ENCODE data around the gene NFIA.

Gene NFIA

DNA sequence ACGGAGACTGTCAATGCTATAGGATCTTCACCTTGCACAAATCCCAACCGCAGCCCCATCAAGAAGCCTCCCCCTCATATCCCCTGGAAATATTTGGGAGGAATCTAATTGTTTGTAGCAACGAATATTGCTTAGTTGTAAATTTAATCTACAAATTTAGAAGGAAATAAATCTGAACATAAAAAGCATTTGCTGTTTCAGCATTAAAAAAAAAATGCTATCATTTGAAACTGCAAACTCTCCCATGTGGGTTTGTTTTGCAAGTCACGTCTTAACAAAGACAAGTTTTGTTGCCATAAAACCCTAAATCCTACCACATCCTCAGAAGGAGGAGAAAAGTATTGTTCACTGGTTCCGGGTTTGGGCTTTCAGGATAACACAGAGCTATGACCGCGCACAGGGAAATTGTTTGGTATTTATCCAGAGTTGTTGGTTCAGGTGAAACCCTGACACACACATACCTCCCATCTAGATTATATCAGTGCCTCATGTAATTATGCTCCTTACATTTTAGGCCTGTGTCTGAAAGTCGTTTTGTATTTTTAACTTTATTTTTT, 363.0 kb downstream of the NFIA start:
- DNase-seq (ENCODE audit: low read depth) = no peak
- H3K4me3 ChIP-seq (ENCODE audit: low read length) = no peak overlapping the region
- TF ChIP-seq, protein P1, sequence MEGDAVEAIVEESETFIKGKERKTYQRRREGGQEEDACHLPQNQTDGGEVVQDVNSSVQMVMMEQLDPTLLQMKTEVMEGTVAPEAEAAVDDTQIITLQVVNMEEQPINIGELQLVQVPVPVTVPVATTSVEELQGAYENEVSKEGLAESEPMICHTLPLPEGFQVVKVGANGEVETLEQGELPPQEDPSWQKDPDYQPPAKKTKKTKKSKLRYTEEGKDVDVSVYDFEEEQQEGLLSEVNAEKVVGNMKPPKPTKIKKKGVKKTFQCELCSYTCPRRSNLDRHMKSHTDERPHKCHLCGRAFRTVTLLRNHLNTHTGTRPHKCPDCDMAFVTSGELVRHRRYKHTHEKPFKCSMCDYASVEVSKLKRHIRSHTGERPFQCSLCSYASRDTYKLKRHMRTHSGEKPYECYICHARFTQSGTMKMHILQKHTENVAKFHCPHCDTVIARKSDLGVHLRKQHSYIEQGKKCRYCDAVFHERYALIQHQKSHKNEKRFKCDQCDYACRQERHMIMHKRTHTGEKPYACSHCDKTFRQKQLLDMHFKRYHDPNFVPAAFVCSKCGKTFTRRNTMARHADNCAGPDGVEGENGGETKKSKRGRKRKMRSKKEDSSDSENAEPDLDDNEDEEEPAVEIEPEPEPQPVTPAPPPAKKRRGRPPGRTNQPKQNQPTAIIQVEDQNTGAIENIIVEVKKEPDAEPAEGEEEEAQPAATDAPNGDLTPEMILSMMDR (conservative IDR thresholded peaks at IDR 0.05; ENCODE audit: low read depth, low read length) = no peak

DNA sequence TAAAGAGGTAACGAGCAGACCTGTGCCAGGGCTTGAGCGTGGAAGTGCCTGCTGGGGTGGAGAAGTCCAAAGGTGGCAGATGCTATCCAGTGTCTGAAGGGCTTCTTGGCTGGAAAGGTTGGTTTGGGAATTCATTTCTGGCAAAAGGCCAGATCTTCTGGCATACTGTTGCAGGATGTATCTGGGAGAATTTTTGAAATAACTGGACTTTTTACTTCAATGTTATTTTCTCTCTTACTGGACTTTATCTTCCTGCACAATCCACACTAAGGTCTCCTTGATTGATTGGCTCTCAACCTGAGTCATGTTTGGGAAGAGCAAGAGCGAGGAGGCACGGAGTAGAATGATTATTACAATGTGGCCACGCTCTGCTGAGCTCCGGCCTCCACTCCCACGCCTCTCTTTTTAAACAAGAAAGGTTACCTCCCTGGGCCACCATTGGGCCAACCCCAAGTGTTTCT, 364.2 kb downstream of the NFIA start:
- TF ChIP-seq, protein P1 (conservative IDR thresholded peaks at IDR 0.05; ENCODE audit: low read depth, low read length) = no peak
- DNase-seq (ENCODE audit: low read depth) = no peak
- H3K4me3 ChIP-seq (ENCODE audit: low read length) = no peak overlapping the region

DNA sequence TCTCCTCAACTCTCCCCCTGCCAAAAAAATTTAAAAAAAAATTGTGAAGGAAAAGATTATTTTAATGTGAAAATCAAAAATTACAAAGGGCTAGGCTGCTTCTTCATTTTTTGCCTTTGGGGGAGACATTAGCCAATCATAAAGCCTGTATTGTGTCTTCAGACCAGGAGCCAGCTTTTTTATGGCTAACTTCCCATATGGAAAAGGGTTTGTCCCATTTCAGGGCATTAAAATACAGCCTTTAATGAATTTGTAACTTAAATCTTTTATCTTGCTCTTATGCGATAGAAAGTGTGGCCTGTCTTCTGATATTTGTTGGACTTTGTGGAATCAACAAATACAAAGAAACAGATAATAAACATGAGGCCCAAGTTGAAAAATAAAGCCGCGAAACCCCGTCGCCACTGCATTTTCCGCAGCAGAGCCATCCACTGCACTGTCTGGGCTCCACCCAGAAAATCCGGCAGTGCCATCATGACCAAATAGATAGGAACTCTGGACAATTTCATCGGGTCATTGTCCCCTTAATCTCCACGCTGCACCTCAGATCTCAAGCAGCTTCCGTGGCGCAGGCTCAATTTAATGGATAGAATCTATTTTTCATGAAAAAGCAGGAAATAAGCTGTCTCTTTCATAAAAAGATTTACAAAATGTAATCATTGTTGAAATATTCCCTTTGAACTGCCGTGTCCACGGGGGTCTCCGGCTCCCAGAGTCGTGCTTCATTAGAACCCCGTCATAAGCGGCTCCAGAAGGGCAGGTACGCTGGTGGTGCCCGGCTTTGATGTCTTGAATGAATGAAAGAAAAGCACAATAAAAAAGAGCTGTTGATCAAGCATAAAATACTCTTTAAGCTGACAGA, 365.0 kb downstream of the NFIA start:
- no peak overlapping the region for H3K4me3 ChIP-seq (ENCODE audit: low read length)
- DNase-seq (ENCODE audit: low read depth) = no peak
- TF ChIP-seq, protein P1 (conservative IDR thresholded peaks at IDR 0.05; ENCODE audit: low read depth, low read length) = no peak

DNA sequence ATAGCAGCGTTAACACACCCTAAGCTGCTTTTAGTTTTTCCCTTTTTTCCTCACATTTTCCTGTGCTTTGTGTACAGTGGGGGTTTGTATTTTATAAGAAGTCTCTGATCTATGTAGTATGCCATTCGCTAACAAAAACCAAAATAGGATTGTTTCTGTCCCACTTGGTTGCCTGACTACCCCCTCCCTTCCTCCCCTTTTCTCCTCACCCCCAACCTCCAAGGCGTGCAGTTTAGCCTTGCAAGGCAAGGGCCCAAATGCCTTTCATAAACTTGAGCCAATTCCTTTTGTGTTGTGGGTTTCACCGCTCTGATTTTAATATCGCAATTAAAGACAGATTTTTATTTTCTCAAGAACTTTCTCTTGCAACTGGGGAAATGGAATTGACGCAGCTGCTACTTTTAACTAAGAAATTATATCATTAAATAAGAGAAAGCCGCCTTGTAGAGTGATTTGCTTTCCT, 365.6 kb downstream of the NFIA start:
- TF ChIP-seq, protein P1 (conservative IDR thresholded peaks at IDR 0.05; ENCODE audit: low read depth, low read length) = no peak
- no peak overlapping the region for H3K4me3 ChIP-seq (ENCODE audit: low read length)
- no peak for DNase-seq (ENCODE audit: low read depth)

DNA sequence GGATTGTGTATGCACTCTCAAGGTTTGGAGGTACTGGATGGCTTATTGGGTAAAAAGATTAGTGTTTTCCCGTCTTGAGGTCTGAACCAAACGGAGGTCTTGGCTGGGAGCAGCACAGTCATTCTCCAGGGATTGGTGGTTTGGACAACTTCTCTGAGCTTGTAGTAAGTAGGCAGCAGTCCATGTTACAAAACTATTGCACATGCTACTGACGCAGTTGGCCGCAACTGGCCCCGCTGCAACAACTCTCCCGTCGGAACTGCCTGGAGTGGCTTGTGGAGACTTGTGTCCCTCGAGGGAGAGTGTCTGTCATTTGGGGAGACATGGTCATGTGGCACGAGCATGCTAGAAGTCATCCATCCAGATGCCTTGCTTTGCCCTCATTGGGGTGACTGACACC, 366.6 kb downstream of the NFIA start:
- no peak overlapping the region for H3K4me3 ChIP-seq (ENCODE audit: low read length)
- DNase-seq (ENCODE audit: low read depth) = no peak
- TF ChIP-seq, protein P1 (conservative IDR thresholded peaks at IDR 0.05; ENCODE audit: low read depth, low read length) = no peak

DNA sequence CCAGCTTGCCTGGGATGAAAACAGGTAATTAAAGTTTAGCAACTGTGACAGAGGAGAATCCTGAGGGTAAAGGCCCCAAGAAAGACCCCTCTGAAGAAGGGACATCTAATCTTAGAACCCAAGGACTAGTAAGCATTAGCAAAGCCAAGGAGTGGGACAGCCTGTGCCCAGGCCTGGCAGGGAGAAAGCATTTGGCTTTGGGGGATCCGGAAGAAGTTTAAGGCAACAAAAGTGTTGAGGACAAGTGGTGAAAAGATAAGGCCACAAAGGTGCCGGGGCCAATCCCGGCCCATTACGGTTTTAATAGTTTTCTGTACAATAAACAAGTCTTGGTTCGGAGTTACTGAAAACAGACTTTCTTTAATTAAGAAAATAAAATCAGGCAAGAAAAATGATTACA, 367.0 kb downstream of the NFIA start:
- no peak overlapping the region for H3K4me3 ChIP-seq (ENCODE audit: low read length)
- TF ChIP-seq, protein P1 (conservative IDR thresholded peaks at IDR 0.05; ENCODE audit: low read depth, low read length) = no peak
- DNase-seq (ENCODE audit: low read depth) = no peak

DNA sequence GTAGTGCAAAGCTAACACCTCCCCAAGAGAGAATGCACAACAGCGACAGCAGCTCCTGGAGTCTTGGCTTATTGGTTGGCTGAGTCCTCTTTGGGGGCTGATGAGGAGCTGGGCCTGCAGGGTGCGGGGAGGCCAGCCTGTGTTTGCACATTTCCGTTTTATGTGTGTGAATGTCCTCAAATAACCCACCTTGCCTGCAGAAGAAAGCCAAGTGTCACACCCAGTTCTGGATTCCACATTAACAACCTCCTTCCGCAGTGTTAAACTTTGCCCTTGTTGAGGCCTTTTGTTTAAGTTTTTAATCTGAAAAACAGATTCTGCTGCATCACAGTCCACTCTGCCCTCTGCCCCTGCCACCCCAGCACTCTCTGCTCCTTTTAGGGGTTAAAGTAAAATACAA, 368.1 kb downstream of the NFIA start:
- H3K4me3 ChIP-seq (ENCODE audit: low read length) = no peak overlapping the region
- DNase-seq (ENCODE audit: low read depth) = no peak
- TF ChIP-seq, protein P1 (conservative IDR thresholded peaks at IDR 0.05; ENCODE audit: low read depth, low read length) = no peak
